Endothelial cell (in vitro differentiated cells): ENCODE results near the gene ZNF329. TPM values are rescaled to one million over a fixed set of nuclear protein-coding genes. Genes with fewer than 3 reads are reported as not detected.
A peak's percentile ranks its signal among the peaks of the same experiment; 100 is the strongest.

Source experiments
- DNase-seq: peaks from one replicate; pipeline ENCODE4 v3.0.0; 2021; ENCODE audit warnings: low spot score
- H3K27ac Mint-ChIP-seq: one replicate; pipeline ENCODE4 v1.8.0; 2021; ENCODE audit warnings: mixed read lengths, inconsistent platforms; ENCODE audit not compliant: unreplicated experiment
- H3K27me3 Mint-ChIP-seq: one replicate; pipeline ENCODE4 v1.8.0; 2021; ENCODE audit warnings: mild to moderate bottlenecking, moderate library complexity, mixed read lengths, inconsistent platforms; ENCODE audit not compliant: unreplicated experiment
- H3K36me3 Mint-ChIP-seq: one replicate; pipeline ENCODE4 v1.8.0; 2021; ENCODE audit warnings: mild to moderate bottlenecking, low read depth, mixed read lengths, inconsistent platforms; ENCODE audit not compliant: unreplicated experiment
- H3K4me1 Mint-ChIP-seq: one replicate; pipeline ENCODE4 v1.8.0; 2021; ENCODE audit warnings: mild to moderate bottlenecking, mixed read lengths, inconsistent platforms; ENCODE audit not compliant: unreplicated experiment
- H3K4me3 Mint-ChIP-seq: one replicate; pipeline ENCODE4 v1.8.0; 2021; ENCODE audit warnings: mild to moderate bottlenecking, mixed read lengths, inconsistent platforms; ENCODE audit not compliant: unreplicated experiment
- H3K9me3 Mint-ChIP-seq: one replicate; pipeline ENCODE4 v1.8.0; 2021; ENCODE audit warnings: mixed read lengths, inconsistent platforms; ENCODE audit not compliant: unreplicated experiment
- CTCF ChIP-seq: fragments of 200-600 bp; sonication (generic); IDR thresholded peaks from one replicate; pipeline ENCODE4 v1.5.0; 2021; ENCODE audit warnings: antibody characterized with exemption; ENCODE audit not compliant: unreplicated experiment
- total RNA-seq: library from RNA; stranded (reverse); fragmentation: NEBNext Ultra II Directional; extraction: Animal tissue kit (Norgen Biotek cat#: 25700); gene quantifications from one replicate; pipeline ENCODE4 v1.2.1, GENCODE V29; 2021; ENCODE audit not compliant: unreplicated experiment

ZNF329 gene
- total RNA-seq, 1 donor from 2014 or later = 14.9 TPM

- no peak for DNase-seq
- H3K4me1 Mint-ChIP-seq = no peaks in the 10 kb centered on the region
- H3K9me3 Mint-ChIP-seq = peaks cover 62% of the 10 kb centered on the region
- H3K36me3 Mint-ChIP-seq = peaks cover 50% of the 10 kb centered on the region
- H3K27ac Mint-ChIP-seq = no peak overlapping the region
- peaks cover 16% of the 10 kb centered on the region for H3K27me3 Mint-ChIP-seq
- no peak overlapping the region for H3K4me3 Mint-ChIP-seq
- TF ChIP-seq CTCF = no peak
Observed at GRCh38 chr19:58118979-58119733, 31.4 kb downstream of the ZNF329 start.

- DNase-seq = no peak
Observed at GRCh38 chr19:58117841-58118575, 32.6 kb downstream of the ZNF329 start.

GRCh38 chr19:58108546-58108817 lies 42.1 kb downstream of the ZNF329 start:
- no peak overlapping the region for H3K4me3 Mint-ChIP-seq
- peaks cover 58% of the 10 kb centered on the region for H3K9me3 Mint-ChIP-seq
- H3K4me1 Mint-ChIP-seq = no peaks in the 10 kb centered on the region

More at GRCh38 chr19:58117841-58118575, 32.6 kb downstream of the ZNF329 start:
- Mint-ChIP-seq H3K36me3 (peaks cover 49% of the 10 kb centered on the region), H3K9me3 (peaks cover 61% of the 10 kb centered on the region), H3K27me3 (peaks cover 16% of the 10 kb centered on the region), H3K27ac (no peak overlapping the region), H3K4me1 (no peaks in the 10 kb centered on the region), H3K4me3 (peak overlapping the region; percentile 28)
- TF ChIP-seq CTCF = no peak

GRCh38 chr19:58107778-58108545 lies 42.6 kb downstream of the ZNF329 start:
- peaks cover 59% of the 10 kb centered on the region for H3K9me3 Mint-ChIP-seq
- no peak for TF ChIP-seq CTCF

More at GRCh38 chr19:58108546-58108817, 42.1 kb downstream of the ZNF329 start:
- no peak for DNase-seq
- Mint-ChIP-seq H3K27me3 (peaks cover 11% of the 10 kb centered on the region), H3K36me3 (peaks cover 33% of the 10 kb centered on the region), H3K27ac (no peak overlapping the region)
- TF ChIP-seq CTCF = no peak

More at GRCh38 chr19:58107778-58108545, 42.6 kb downstream of the ZNF329 start:
- H3K4me1 Mint-ChIP-seq = no peaks in the 10 kb centered on the region
- peaks cover 34% of the 10 kb centered on the region for H3K36me3 Mint-ChIP-seq
- H3K27ac Mint-ChIP-seq = no peak overlapping the region
- DNase-seq = no peak
- H3K4me3 Mint-ChIP-seq = no peak overlapping the region
- H3K27me3 Mint-ChIP-seq = peaks cover 11% of the 10 kb centered on the region
